ENCODE data around the gene DGLUCY.

GRCh38 chr14:91169951-91170350, 56.1 kb downstream of the DGLUCY start:
- TF ChIP-seq CTCF (conservative IDR thresholded peaks at IDR 0.05; ENCODE audit: low read depth, low read length): no peak
- TF ChIP-seq EZH2 (IDR thresholded peaks at IDR 0.05; ENCODE audit: borderline replicate concordance, low read depth, low read length, poor library complexity, severe bottlenecking): no peak
